Ramos (cell line): ENCODE measurements around the gene USP48.
"Not testable (repeated sequence)": the region's sequence is repeated elsewhere in the genome, so short reads cannot be mapped to it uniquely, and the experiment has no call there.

Source experiments
- in situ Hi-C: fragments of 300-500 bp; cut with MboI; formaldehyde crosslinking; loops from one replicate; pipeline ENCODE4 v1.14.3; 2022; ENCODE audit warnings: low sequenced_read_pairs; ENCODE audit not compliant: unreplicated experiment

USP48 gene, protein sequence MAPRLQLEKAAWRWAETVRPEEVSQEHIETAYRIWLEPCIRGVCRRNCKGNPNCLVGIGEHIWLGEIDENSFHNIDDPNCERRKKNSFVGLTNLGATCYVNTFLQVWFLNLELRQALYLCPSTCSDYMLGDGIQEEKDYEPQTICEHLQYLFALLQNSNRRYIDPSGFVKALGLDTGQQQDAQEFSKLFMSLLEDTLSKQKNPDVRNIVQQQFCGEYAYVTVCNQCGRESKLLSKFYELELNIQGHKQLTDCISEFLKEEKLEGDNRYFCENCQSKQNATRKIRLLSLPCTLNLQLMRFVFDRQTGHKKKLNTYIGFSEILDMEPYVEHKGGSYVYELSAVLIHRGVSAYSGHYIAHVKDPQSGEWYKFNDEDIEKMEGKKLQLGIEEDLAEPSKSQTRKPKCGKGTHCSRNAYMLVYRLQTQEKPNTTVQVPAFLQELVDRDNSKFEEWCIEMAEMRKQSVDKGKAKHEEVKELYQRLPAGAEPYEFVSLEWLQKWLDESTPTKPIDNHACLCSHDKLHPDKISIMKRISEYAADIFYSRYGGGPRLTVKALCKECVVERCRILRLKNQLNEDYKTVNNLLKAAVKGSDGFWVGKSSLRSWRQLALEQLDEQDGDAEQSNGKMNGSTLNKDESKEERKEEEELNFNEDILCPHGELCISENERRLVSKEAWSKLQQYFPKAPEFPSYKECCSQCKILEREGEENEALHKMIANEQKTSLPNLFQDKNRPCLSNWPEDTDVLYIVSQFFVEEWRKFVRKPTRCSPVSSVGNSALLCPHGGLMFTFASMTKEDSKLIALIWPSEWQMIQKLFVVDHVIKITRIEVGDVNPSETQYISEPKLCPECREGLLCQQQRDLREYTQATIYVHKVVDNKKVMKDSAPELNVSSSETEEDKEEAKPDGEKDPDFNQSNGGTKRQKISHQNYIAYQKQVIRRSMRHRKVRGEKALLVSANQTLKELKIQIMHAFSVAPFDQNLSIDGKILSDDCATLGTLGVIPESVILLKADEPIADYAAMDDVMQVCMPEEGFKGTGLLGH

DNA sequence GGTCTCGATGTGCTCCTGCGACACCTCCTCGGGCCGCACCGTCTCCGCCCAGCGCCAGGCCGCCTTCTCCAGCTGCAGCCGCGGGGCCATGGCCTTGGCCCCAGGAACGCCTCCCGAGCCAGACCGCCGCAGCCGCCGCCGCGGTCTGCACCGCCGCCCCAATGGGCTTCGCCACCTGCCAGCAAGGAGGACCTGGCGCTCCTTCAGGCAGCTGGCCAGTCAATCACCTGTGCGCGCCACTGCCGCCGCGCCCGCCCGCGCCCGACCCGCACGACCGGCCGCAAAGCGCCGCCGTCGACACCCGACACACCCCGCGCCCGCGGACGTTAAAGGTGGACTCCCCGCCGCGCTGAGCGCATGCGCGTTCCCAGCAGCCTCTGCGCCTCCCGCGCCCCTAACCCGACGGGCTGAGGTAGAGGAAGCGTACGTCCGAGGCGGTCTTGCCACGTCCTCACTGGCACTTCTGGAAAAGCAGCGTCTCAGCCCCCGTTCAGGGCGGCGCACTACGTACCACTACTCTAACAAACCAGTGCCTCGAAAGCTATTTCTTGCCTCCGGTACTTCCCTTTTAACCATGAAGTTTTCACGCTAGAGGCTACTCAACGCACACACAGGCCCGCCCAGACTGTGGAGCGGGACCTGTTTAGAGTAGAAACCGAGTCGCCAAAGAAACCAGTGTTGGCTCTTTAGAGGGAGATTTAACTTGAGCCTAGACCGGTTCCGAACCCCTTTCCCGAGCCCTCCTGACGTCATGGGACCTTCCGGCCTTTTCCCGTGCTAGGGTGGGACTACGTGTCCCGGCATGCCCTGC is at the start of gene USP48:
Gene USP48, minus strand, starts transcription at position 282 of the 811 bp plus-strand sequence. Its CDS starts 192 bp downstream, at position 90.
- in situ Hi-C loops = no loop called here

DNA sequence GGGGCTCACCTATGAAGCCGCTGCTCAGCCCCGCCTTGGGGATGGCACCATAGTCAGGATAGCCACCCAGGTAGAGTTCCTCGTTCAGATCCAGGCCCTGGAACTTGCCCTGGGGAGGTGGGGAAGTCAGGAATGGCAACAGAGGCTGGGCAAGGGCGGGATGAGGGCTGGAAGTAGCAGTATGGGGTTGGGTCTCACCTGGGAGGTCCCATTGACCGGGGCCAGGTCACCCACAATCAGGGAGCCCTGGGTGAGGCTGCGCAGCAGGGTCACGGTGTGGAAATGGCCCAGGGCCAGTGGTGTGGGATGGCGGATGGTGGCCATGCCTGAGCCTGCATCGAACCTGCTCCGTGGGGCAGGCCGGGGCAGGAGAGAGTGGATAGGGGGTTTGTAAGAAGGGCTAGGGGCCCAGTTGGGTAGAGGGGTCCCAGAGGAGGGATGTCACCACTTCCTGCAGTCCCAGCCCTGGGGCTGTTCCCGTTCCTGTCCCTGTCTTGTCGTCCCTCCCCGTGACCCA is 48.6 kb upstream of the USP48 start:
- in situ Hi-C loops = no loop called here

DNA sequence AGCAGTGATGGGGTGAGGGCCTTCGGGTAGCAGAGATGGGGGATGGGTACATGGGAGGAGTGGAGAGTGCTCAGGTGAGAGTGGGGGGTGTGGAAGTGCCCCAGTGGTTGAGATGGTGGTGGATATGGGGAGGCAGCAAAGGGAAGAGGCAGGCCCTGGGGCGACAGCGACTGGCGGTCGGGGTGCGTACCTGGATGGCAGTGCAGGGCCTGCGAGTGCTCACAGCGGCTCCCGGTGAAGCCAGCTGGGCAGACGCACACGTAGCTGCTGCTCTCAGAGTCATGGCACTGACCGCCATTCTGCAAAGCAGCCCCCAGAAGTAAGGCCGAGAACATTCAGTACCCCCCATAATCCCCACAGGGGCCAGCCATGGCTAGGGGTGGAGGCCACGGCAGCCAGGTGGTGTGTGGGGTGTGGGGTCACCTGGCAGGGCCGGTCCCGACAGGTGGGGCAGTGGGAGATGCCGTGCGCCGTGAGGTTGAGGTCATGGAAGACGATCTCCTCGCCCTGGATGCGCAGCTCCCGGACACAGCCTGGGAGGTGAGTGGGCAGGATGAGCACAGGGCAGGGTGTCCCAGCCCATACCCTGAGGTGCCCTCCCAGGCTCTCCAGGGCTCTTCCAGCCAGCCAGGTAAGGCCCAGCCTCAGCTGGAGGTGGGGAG is 48.0 kb upstream of the USP48 start:
- in situ Hi-C loops = no loop called here

DNA sequence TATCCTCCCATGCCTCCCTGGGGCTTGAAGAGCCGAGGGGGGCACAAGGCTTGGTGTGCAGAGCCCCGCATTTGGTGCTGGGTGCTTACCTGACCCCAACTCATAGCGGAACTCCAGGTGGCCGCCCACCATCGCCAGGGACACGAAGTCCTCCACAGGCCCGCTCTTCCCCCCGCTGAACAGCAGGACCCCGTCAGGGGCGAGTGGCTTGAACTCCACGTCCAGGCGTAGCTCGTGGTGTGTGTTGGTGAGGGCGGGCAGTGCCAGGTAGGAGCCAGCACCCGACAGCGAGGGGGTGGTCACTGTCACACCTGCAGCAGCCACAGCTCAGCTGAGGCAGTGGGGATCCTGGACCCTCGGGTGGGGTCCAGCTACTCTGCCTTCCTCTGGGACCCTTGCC is 46.3 kb upstream of the USP48 start:
- in situ Hi-C loops = no loop called here

DNA sequence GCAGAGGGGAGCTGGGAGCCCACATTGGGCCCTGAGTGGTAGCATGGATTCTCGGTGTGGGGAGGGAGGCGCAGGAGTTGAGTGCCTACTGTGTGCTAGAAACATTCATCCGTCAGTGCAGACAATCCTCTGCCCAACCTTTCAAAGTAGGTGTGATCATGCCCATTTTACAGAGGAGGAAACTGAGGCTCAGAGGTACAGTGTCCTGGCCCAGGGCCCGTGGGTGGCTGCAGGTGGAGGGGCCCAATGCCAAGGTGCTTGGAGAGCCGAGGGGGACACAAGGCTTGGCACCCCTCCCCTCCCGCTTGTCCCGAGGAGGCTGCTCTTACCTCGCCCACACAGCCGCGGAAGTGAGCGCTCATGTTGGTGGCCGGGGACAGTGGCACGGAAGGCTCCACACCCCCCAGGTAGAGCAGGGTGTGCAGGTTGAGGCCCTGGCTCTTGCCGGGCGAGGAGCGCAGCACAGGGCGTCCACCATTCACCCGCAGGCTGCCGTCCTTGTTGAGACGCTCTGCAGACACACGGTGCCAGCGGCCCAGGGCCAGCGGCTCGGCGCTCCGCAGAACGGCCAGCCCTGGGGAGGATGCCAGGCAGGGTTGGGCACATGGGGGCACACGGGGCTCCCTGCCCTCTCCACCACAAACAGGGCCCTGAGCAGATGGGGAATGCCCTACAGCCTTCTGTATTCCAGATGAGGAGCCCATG is 45.7 kb upstream of the USP48 start:
- in situ Hi-C loops = no loop called here

DNA sequence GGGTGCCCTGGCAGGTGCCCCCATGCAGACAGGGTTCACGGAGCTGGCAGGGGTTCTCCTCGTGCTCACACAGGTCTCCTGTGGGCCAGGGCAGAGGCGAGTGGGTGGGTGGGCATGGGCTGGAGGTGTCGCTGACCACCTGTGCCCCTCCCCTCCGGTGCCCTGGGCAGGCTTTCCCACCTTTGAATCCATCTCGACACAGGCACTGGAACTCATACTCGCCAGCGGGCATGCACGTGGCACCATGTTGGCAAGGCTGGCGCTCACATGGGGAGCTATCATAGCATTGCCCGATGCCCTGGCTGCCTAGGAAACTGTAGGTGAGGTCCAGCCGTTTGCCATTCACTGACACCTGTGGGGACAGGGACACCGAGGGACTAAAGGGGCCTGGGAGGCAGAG is 45.1 kb upstream of the USP48 start:
- in situ Hi-C loops = no loop called here

DNA sequence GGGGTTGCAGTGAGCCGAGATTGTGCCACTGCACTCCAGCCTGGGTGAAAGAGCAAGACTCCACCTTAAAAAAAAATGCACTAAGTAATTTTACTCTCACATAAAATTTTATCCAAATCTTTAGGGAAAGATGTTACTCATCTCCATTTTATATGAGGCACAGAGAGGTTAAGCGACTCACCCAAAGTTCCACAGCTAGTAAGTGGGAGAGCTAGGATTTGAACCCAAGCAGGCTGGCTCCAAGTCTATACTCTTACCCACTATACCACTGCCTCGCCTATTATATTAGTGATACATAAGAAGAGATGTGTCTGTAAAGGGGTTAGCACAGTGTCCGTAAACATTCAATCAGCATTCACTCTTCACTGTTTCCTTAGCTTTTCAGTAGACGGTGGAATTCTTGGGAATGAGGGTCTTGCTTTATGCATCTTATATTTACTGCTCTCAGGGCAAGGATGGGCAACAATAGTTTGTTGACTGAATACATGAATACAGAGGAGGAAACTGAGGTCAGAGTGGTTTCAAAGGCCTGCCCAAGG is 44.3 kb upstream of the USP48 start:
- in situ Hi-C loops = no loop called here

DNA sequence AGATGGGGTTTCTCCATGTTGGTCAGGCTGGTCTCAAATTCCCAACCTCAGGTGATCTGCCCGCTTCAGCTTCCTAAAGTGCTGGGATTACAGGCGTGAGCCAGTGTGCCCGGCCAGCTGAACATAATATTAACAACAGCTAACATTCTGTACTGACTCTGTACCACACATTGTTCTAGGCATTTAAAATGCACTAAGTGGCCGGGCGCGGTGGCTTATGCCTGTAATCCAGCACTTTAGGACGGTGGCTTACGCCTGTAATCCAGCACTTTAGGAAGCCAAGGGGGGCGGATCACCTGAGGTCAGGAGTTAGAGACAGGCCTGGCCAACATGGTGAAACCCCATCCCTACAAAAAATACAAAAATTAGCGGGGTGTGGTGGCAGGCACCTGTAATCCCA is 43.7 kb upstream of the USP48 start:
- in situ Hi-C loops = not testable (repeated sequence)

DNA sequence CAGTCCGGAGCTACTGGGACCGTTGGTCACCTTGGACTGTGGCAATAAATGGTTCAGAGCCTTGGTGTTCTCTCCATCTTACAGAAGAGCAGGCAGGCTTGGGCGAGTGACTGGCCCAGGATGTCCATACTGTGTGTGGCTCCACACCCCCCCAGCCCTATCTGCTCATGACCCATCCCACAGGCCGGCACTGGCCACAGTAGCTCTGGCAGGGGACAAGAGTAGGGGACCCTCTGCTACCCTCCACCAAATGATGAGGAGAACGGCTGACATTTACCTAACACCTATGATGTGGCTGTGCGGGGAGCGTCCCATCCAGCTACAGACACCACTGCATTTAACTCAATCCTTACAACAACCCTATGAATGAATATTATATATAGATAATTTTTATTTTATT is 42.4 kb upstream of the USP48 start:
- in situ Hi-C loops = no loop called here

DNA sequence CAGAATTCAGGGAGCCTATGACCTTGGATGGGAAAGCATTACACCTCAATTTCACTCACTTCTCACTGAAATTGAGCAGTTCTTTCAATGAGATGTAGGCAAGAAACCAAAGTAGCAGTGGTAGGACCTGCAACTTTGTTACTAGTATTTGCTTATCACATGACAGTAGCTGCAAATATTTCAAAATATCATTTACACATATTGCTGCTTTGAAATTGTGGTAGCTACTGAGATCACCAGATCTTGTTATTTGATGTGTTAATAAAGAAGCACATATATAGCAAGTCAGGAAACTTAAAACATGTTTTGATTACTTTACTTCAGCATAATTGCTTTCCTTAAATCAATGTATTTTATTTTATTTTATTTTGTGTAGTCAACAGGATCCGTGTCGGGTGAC is 42.0 kb upstream of the USP48 start:
- in situ Hi-C loops = no loop called here

DNA sequence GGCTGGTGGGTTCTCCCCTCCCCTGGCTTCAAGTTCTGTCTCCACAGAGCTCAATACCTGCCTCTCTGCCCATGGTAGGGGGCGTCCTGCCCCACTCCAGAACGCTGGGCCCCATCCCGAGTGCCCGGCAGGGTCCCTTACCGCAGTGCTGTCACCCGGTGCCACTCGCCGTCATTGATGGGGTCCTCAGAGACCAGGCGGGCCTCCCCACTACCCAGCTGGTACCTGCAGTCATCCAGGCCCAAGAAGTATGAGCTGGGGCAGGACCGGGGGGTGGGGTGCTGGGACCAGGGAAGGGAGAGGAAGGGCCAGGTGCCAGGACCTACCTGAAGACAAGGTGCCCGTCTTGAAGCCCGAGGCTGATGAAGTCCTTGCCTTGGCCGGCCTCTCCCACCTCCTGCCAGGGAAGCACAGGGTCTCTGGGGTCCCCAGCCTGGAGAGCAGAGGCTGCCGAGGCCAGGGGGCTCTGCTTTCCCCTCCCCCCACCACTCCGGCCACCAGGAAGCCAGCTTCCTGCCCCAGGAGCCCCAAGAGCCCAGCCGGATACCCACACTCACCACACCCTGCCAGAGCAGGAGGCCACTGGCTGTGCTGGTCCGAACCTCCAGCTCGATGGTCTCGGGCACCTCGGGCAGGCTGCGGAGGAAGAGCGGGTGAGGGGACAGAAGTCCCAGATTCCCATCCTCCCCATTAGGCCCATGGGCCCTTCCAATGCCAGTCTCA is 41.2 kb upstream of the USP48 start:
- in situ Hi-C loops = no loop called here

DNA sequence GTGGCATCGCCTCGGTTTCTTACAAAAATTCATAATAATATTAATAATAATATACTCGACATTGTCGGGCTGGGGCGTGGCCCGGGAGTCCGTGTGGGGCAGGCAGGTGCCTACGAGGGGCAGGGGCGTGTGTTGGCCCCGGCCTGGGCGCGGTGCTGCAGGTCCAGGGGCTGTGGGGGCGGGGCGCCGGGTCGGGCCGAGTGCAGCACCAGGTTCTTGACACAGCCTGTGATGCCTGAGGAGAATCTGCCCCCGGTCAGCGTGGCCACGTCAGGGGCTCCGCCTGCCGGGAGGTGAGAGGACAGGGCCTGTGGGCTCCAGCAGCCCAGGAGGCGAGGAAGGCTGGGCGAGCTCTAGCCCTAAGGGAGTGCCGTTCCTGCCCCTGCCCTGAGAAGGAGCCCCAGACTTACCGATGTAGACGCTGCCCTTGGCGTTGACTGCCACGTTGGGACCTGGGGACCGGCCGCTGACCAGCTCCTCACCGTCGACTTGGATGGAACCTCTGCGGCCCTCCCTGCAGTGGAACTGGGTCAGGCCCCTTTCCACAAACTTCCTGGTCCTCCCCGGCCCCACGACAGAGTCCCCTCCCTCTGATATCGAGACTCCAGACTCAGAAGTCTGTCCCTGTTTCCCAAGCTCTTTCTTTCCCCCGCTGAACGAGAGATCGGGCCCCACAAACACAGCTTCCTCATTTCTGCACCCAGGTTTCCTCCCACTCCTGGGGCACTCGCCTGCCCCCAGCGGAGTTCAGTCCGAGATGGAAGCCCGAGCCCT is 40.4 kb upstream of the USP48 start:
- in situ Hi-C loops = no loop called here

DNA sequence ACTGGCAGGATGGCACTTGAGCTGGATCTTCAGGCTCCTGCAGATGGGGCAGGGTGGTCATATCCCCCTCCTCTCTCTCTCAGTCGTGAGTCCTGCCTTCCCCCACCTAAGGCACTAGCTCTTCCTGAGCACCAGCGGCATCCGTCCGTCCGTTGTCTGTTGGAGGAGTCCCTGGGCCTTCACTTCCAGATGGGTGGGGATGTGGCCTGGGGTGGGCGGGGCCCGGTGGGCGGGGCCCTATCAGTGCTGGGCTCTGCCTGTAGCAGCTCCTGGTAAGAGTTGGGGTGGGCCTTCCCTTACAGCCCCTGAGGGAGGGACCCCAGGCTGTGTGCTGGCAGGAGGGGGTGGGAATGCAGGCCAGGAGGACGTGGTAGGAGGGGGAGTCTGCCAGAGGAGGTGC is 39.4 kb upstream of the USP48 start:
- in situ Hi-C loops = no loop called here

DNA sequence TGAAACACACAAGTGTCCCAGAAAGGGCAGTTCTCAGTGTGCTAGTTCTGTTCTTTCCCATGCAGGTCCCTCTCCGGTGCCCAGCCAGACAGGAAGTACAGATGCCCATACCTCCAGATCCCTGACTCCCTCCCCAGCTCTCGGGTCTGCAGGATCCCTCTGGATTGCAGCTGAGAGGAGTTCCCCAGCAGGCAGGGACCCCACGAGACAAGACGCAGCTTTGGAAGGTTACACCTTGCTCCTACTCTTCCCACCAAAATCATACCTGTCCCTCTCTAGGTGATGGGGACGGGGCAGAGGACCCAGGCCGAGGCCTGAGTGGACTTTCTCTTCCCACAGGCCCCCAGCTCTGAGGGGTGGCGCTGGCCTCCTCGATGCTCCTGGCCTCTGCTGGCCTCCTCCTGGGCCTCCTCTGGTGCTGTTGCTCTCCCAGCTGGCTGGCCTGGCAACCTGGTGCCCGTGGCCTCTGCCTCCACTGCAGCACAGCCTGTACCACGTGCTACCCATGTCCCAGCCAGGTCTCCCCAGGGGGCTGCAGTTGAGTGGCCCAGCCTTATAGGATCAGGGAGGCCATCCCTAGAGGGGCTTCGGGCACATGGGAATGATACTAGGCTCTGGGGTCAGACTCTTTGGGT is 38.6 kb upstream of the USP48 start:
- in situ Hi-C loops = no loop called here

DNA sequence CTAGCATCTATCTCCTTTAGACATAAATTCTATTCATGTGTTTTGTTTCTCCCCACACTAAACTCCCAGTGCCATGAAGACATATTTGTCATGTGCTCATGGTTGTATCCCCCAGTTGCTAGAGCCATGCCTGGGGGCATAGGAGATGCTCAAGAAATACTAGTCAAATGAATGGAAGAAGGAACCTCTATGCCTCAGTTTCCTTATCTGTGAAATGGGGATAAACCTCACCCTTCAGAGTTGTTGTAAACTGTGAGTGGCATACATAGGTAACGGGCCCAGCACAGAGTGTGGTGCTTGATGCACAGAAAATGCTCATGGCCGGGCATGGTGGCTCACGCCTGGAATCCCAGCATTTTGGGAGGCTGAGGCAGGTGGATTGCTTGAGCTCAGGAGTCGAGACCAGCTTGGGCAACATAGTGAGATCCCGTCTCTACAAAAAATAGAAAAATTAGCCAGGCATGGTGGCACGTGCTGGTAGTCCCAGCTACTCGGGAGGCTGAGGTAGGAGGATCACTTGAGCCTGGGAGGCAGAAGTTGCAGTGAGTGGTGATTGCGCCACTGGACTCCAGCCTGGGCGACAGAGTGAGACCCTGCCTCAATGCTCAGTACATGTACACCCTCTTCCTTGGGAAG is 37.8 kb upstream of the USP48 start:
- in situ Hi-C loops = no loop called here

DNA sequence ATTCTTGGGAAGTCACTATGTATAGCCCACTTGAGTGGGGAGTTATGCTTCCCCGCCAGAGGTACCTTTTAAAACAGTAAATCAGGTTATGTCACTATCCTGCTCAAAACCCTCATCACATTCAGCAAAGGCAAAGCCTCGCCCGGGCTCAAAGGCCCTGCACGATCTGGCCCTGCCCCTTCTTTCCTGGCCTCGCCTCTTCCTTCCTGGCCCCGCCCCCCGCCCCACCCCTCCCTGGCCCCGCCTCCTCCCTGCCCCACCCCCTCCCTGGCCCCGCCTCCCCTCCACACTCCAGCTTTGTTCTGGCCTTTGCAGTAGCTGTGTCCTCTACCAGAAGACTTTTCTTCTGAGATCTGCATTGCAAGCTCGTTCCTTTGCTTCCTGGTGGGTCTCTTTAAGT is 35.7 kb upstream of the USP48 start:
- in situ Hi-C loops = no loop called here
